CD4-positive, alpha-beta T cell treated with Interferon alpha-2 for 1 hour (primary cell): Measurements from ENCODE around the gene CLCNKB.

ENCODE experiments used
- DNase-seq, 2 donors: peaks; one replicate each; pipeline ENCODE4 v3.0.0-alpha.2; 2020 to 2022

The CLCNKB gene

DNA sequence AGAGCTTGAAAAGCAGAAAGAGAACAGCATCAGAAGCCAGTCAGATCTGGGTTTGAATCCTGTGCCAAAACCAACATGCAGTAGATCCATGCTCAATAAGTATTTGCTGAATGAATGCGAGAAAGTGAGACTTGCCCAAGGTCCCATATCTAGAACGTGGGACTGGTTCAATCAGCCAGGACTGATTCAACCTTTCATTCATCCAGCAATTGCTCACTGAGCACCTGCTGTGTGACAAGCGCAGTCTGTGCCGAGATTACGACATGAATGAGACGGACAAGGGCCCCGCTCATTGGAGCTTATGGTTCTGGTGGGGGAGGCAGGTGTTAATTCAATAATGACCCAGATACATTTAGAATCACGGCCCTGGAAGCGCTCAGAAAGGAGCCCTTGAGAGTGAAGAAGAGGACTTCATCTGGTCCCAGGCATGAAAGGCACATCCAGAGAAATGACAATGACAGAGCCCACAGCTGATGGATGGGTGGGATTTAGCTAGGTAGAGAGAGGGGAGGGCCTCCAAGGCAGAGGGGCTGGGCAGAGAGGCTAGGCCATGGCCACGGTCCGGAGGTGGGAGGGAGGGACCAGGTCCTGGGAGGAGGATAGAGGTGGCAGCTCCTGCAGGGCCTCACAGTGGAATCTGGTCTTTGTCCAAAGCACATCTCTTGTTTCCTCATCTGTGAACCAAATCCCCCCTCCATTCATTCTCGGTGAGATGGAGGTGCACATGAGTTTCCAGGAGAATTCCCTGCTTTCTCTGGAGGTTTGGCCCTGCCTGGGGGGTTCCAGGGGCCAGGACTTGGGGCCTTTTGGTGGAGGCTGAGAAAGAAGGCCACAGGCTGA, 34.0 kb downstream of the CLCNKB start:
- DNase-seq = no peak

DNA sequence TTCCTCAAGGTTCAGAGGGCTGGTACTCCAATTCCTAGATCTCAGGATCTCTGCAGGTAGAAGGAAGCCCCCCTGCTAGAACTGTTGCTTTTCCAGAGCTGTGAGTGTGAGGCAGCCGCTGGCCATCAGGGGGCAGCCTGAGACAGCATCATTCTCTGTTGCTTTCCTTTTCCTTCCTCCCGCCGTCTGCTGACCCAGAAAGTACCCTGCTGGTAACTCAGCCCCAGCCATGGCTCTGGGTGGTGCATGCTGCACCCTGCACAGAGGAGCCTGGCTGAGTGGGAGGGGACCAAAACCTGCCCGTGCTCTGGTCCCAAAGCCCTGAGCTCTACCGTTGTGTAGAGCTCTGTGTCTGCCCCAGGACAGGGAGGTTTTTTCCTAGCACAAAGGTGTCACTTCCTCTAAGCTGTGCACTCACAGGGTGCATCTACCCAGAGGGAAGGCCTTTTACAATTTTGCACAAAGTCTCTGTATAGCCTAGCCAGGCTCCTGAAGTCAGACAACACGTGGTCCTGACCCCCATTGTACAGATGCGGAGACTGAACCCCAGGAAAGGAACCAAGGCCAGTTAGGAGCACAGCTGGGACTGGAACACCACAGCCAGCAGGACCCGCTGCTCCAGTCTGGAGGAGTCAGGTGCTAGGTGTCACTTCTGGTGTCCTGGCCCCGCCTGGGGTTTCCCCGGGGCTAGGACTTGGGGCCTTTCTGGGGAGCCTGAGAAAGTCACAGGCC, 35.5 kb downstream of the CLCNKB start:
- DNase-seq = peak; percentile 67 to 81

DNA sequence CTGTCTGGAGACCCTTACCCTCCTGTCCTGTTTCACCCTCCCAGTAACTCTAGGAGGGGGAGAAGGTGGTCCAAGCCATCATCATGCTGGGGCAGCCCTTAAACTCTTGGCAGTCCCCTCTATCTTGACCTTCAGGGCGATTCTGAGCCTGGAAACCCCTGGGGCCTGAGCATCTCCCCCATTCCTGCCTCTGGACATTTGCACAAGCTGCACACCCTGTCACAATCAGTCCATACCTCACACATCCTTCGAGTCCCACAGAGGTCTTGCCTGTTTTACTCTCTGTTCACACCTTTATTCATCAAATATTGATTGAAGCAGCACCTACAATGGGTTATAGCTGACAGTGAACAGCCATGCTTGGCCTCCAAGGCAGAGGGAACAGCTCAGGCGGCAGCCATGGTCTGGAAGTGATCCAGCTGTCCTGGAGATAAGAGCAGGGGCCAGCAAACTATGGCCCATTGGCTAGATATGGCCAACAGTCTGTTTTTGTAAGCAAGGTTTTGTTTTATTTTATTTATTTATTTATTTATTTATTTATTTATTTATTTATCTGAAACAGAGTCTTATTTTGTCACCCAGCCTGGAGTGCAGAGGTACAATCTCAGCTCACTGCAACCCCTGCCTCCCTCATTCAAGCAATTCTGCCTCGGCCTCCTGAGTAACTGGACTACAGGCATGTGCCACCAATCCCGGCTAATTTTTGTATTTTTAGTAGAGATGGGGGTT, 37.0 kb downstream of the CLCNKB start:
- no peak for DNase-seq

DNA sequence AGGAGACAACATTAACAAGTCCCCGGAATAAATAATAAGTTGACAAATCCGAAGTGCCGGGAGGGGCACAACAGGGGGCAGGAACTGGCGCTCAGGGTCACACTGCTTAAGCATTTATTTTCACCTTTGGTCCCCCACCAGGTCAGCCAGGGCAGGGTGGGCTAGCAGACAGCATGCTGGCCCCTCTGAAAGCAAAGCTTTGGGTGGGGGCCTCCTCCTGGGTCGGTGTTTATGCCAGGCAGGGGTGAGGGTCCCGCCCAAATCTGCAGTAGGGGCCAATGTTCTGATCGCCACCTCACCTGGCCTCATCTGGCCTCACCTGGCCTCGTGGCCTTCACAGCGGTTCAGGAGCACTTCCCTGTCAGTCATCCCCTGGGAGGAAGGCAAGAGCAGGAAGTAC, 38.1 kb downstream of the CLCNKB start:
- no peak for DNase-seq

DNA sequence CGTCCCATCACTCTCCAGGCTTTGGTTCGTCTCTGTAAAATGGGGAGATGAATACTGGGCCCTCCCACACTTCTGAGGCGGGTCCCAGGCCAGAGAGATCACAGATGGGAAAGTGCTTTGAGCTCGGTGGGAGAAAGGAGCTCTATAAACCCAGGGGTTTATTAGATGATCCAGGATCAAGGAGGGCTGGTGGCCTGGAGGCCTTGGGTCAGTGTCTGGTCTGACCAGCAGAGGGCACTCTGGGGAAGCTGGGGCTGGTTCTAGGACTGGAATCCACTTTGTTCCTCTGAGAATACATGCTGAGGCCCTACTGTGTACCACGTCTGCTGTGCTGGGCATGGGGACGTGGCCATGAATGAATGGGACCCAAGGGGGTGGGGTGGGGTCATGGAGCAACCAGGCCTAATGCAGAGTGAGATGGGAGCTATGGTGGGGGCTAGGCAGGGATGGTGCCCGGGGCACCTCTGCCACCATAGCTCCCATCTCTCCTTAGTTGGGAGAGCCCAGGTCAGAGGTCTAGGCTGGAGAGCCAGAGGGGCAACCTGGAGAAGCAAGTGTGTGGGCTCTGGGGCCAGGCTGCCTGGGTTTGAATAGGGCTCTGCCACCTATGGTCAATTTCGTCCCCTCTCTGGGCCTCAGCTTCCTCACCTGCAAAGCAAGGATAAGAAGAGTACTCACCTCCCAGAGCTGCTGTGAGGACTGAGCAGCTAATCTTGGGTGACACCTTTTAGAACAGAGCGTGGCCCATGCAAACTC, 38.9 kb downstream of the CLCNKB start:
- peak; percentile 53 to 65 for DNase-seq

DNA sequence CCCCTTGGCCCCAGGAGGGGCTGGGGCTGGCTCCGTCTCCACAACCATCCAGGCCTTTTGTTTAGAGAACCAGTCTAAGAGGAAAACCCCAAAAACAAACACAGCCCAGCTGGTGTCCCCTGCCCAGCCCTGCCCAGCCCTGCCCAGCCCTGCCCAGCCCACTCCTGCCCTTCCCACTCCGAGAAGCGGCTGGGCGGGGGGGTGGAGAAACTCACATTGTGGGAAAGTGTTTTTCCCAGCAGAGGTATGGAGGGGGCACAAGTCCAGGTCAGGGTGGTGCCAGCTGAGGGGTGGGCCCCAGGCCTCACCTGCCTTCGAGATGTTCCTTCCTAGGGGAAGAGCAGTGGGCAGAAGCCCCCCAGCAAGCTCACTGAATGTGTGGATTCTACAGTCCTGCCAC, 39.9 kb downstream of the CLCNKB start:
- no peak for DNase-seq

DNA sequence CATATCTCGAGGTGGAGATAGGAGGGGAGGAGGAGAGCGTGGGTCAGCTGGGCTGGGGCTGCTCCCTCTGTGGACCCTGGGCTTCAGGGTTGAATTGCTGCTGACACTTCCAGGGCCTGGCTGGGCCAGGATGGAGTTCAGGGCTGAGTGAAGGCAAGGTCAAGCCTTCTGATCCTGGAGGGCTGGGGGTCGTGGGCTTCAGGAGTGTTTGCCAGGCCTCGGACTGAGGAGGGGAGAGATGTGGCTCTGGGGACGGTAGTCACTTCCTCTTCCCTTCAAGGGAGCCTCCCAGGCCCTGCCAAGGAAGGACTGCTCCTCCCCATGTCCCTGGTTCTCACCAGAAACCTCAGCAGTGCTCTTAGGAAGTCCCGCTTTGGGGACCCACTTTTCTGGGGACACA, 41.9 kb downstream of the CLCNKB start:
- DNase-seq = no peak

DNA sequence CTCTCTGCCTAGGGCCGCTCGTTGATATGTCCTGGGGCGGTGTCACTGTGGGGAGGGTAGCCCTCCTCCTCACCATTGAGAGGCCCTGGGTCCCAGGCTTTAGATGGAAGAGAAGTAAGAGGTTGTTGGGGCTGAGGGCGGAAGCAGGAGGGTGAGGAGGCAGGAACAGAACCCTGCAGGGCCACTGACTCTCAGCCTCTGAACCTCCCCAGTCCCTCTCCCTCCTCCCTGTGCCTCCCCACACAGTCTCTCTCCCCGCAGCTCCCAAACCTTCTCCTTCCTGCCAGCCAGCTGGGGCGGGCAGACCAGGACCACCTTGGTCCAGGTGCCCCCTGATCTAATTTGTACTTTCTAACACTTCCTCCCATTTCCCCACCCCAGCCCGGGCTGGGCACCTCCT, 44.2 kb downstream of the CLCNKB start:
- DNase-seq = no peak

DNA sequence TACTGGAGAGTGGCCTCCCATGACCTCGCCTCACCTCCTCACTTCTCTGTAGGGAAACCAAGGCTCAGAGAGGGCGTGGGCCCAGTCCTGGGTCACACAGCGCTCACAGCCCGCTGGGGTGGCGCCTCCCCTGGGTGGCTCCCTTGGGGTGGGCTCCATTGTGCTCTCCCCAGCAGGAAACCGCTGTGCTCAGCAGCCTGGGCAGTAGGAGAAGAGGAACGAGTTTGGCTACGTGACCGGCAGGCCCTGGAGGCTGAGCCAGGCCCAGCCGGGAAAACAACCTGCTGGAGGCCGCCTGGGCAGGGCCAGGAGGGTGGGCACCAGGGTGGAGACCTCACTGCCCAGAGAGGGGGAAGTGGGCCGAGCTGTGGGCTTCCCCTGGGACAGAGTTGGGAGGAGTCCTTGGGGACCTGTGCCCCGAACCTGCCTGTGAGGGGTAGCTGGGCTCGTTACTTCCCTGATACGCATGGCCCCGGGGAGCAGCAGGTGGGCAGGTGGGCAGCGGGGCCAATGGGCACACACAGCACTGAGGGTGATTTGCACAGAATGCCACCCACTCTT, 44.8 kb downstream of the CLCNKB start:
- DNase-seq = no peak

DNA sequence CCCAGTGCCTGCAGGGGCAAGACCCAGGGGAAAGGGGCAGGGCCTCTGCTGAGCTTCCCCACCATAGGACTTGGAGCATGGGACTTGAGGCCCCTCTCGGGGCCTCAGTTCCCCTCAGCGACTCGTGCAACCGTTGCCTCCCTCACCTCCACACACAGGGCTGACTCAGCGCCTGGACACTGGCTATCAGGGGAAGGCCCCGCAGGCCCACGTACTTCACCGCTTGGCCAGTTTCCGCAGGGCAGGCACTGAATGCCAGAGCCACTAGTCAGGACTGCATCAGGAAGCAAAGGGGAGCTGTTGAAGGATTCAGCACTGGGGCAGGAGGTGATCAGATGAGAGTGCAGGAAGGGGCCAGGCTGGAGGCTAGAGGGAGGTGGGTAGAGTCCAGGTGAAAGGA, 45.4 kb downstream of the CLCNKB start:
- no peak for DNase-seq

DNA sequence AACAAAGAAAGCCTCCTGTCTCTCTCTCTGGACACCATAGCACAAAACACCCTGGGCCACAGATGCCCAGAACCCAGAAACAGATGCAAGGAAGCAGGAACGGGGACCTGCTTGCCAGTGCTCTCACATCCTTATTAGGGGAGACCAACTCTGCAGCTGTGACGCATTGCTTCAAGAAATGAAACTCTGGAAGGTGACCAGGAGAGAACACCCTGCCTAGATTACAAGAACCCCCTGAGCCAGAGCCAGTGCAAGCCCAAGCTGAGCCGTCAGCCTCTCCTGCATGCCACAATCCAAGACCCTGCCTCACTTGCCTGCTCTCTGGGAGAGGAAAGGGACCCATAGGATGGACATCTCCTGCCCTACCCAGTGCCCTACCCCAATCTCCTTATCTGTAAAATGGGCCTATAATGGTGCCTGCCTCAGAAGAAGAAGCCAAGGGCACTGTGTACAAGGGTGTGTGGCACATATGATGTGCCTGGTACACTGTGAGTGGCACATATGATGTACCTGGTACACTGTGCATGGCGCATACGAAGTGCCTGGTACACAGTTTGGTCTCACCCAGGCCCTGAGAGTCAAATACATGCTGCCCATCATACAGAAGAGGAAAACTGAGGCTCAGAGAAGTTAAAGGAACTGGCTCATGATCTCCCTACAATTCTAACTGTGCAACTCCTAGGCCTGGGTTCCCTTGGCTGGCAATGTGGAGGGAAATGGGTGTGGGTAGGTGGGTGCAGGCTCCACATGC, 46.7 kb downstream of the CLCNKB start:
- DNase-seq = peak in 1 of 2 donors; percentile 7

DNA sequence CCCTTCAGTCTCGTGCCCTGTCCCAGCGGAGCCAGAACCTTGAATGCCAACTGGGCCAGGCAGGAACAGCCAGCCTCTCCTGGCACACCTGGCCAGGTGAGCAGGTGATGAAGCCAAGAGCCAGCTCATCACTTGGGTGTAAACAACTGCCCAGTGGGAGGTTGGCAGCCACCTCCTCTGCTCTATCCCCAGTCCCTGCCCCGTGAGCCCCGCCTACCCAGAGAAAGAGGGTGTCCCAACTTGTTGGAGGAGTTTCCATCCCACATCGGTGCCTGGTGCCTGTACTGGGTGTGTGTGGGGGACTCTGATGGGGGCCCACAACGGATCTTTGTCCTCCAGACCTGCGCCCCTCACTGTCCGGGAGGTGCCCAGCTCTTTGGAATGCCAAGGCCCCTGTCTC, 47.7 kb downstream of the CLCNKB start:
- DNase-seq = no peak

DNA sequence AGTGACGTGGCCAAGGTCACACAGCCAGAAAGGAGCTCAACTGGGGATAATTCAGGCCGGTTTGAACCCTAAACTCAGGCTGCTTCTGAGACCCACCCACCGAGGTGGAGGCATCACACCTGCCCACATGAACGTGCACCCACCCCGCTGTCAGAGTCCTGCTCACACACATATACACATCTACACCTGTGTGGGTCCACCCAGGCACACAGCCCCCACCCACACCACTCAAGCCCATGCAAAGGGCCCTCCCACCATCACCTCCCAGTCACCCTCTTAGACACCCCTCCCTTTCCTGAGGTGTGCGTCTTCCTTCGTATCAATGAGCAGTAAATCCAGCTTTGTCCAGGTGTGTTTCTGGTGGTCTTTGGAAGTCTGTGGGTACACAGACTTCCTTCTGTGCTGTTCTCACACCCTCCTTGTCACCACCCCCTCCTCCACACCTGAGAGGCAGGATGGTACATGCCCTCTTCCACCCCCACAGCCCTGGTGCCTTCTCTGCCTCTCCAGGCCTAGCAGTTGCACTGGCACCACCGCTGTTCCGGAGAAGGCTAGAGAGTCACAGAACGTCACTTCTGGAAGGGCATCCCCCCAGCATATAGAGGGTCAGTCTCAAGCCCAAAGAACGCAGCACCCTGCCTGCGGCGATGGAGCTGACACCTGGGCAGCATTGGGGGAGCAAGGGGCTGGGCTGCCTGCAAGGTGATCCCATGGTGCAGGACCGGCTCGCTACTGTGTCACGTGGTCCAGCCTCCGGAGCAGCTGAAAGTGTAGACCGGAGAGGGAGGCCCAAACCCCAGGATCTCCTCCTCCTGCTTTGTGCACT, 48.7 kb downstream of the CLCNKB start:
- no peak for DNase-seq

DNA sequence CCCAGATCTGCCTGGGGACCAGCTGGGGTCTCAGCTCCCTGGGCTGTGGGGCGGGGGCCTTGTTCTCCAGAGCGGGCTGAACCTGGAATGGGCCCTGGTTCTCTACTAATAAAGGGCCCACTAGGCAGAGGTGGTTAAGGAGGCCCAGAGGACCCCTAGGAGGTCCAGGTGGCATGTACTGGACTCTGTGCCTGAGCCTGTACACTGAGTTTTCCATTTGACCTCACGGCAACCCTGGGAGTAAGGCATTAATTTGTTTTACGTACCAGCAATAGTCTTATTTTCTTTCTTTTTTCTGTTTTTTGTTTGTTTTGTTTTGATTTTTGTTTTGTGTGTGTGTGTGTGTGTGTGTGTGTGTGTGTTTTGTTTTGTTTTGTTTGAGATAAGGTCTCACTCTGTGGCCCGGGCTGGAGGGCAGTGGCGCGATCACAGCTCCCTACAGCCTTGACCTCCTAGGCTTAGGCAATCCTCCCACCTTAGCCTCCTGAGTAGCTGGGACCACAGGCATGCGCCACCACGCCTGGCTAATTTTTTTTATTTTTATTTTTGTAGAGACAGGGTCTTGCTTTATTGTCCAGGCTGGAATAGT, 49.4 kb downstream of the CLCNKB start:
- DNase-seq = no peak

DNA sequence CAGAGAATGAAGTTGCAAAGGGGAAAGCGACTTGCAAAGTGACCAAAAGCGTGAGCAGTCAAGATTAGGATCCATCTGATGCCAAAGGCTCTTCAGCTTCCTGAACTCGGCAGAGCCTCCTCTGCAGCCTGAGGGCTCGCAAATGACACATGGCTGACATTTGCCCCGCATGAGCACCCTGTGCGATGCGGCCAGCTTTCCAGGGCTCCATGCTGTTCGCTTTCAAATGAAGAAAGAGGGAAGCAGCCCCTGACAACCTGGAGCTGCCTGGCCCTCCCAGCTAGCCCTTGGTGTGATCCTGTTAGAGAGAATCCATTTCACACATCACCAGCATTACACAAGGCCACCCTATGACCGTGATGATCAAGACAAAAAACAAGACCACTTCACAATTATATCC, 50.0 kb downstream of the CLCNKB start:
- DNase-seq = no peak

DNA sequence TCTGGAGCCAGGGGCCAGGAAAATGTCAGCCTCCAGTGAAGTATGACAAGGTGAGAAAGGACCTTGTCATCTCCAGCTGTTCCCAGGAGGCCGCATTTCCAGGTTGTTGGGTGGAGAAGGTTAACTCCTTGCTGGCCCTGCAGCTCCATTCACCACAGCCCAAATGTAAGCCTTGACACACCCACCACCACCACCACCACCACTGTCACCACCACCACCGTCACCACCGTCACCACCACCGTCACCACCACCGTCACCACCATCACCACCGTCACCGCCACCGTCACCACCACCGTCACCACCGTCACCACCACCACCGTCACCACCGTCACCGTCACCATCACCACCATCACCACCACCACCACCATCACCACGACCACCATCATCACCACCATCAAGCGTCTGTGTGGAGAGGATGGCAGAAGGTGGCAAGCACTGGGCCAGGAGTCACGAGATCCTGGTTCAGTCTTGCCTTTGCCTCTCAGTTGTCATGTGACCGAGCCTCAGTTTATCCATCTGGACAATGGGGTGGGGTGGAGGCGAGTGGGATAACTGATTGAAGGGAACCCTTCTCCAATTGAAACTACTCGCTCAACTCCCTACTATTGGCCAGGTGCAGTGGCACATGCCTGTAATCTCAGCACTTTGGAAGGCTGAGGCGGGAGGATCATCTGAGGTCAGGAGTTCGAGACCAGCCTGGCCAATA, 51.0 kb downstream of the CLCNKB start:
- no peak for DNase-seq

DNA sequence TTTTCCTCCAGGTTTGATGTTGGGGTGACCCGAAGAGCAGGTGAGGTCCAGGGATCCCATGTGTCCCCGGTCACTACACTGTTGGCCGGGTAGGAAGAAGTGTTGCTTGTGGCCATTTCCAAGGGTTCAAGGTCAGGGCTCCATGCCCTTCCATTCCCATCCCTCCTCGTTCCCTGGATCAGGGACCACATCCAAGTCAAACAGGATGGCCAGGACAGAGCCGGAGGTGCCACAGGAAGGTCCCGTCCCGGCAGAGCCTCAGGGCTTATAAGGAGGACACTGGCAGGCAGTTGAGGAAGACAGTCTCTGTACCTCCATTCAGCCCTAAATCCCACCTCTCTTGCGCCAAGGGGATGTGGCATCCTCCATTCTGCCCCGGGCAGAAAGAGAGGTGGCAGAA, 51.9 kb downstream of the CLCNKB start:
- no peak for DNase-seq

DNA sequence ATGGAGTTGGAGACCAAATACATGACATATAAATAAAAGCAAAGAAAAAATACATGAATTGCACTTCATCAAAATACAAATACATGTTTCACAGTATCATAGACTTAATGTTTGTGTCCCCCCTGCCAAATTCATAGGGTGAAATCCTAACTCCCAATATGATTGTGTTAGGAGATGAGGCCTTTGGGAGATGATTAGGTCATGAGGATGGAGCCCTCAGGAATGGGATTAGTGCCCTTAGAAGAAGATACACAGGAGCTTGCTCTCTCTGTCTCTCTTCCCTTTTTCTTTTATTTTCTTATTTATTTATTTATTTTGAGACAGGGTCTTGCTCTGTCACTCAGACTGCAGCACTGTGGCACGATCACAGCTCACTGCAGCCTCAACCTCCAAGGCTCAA, 55.8 kb downstream of the CLCNKB start:
- DNase-seq = no peak

DNA sequence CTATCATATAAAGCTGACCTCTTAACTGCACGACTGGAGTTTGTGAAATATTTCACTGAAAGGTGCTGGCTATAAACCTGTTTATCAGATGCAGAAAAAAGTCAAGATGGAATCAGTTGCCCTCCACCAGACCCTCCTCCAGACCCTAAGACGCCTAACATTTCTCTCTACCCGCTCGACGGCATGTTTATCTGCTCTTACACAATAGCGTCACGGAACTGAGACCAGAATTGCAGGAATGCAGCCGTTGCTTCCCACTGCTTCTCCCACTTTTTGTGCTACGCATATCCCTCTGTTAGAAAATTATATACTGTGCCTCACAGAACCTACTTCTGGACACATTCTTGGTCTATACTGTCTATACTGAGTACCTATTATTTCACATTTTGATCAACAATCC, 58.0 kb downstream of the CLCNKB start:
- DNase-seq = no peak
